Hematopoietic multipotent progenitor cell treated with erythropoietin and hydrocortisone succinate and interleukin-3 and kit ligand, for 17 days (in vitro differentiated cells): ENCODE measurements around the gene SNCAIP.

Source experiments
- DNase-seq: peaks from one replicate; pipeline ENCODE4 v3.0.0-alpha.2; 2015; ENCODE audit warnings: low spot score

Gene SNCAIP

DNA sequence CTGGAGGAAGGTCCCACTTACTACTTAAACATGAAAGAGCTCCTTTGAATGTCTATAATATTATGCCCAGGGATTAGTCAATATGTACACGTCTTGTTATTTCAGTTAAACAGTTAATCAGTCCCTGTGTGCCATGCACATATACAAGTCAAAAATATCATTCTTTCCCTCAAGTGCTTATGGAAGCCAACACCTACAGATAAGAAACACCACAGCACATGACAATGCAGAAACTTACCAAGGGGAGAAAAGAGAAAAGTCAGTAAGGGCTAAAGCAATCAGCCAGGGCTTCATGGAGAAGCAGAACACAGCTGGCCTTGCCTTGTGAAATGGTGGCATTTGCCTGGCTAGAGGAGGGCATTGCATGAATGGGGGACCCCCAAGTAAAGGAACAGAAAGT is 88.3 kb downstream of the SNCAIP start:
- no peak for DNase-seq

DNA sequence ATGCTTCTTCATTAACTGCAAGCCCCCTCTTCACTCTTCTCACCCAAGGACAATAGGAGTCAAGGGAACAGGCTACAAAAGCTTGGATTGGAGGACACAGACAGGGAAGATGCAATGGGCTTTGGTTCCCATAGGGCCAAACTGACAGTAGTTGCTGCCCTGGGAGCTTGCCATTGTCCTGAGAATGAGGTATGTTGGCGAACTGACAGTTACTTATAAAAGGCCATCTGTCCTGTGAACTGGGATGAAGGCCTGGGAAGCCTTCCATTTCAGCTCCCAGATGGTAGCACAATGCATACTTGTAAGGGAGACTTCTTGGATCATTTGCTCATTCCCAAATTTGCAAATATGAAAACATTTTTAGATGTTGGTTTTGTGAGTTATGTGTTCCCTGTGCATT is 88.9 kb downstream of the SNCAIP start:
- no peak for DNase-seq

DNA sequence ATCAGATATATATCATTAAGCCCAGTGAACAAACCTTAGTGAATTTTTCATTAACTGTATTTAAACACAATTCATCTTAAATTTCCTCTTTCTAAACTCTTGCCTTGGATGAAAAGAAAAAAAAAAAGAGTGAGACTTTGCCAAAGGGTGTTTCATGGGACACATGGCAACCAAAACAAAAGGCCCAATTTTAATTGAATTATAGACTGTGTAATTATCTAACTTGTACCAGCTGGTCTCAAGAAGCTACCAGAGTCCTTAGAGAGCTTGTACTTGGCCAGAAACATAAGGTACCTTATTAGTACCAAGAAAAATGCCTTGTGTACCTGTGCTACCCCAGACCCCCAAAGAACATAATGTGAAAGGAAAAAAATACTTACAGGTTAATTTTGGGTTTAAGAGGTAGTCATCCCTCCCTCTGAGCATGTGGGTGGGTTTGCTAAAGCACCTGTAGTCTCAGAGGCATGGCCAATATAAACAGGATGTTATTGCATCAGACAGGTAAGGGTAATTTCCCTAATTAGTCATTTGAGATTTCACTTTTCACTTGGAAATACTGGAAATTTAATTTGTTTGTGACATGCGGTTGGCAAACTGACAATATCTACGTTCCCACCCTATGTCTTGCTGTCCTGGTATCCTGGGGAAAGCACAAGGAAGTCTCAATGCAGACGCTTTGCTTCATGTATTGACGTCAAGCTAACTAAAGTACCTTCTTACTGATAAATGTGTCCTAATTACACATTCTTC is 90.1 kb downstream of the SNCAIP start:
- DNase-seq, result no peak

DNA sequence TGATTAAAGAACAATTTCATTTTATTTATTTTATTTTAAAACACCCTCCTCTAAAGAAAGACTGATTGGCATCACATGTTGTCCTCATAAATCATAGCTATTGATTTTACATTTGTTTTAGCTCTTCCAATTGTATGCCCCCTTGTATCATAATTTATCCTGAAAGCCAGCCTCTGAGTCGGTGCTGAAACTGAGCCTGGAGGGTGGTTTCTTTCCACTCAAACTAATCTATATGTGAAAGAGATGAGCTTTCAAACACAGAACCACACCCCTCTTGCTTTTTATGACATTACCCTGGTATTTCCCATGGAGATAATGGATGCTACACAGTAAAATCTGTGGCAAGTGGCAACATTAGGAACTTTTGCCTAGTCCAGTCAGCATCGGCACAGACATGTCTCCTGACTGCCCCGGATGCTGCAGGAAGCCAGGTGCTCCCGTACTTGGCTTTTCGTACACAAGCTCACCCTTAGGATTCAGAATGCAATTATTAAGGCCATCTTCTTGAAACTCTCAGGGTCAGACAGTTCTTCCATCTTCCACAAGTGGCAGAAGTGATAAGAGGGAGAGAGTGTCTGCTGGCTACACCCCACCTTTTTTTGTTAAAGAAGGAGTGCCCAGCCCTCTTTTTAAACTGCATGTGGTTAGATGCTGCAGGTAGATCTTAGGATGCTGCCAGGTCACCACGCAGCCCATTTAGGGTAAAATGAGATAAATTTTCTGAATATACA is 91.1 kb downstream of the SNCAIP start:
- no peak for DNase-seq

DNA sequence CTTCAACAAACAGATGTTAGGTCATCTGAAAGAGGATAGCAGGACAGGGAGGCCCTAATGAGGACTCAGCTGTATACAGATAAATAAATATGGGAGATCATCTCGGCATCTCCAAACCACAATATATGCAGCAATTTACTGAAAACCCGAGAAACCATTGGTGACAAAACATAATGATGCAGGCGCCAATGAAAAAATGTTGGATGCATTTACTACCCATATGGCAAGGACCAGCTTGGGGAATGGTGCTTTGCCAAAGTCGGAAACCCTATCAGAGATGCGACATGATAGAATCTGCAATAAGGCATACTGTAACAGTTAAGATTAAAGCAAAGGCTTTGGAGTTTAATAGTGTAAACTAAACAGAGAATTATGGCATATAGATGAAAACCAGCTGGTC is 92.0 kb downstream of the SNCAIP start:
- DNase-seq, result no peak

DNA sequence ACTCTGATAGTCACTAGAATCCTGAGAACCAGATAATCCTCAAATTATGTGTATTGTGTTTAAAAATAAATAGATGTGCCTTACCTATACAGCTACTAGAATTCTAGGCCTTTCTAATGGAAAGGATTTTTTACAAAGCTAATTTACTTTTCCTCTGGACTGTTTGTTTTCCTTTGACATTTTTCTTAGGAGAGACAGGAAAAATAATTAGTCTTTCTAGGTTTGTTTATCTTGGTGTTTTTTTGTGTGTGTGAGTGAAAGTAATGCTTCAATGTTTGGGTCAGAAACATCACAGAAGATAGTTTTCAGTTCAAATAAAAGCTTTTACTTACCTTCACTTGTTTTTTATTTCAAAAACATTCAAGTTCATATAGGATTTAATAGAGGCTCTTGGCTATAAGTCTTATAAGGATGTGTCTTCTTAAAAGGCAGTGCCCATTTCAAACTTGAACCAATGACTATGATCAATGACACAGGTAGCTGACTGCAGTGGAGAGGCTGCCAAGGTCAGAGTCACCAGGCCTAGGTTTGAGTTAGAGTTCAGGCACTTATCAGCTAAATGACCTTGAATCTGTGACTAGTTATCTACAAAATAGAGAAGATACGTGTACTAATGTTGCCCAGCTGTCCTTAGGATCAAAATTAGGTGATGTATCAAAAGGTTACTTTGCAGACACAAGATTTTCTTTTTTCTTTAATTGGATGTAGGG is 92.8 kb downstream of the SNCAIP start:
- DNase-seq, result no peak

DNA sequence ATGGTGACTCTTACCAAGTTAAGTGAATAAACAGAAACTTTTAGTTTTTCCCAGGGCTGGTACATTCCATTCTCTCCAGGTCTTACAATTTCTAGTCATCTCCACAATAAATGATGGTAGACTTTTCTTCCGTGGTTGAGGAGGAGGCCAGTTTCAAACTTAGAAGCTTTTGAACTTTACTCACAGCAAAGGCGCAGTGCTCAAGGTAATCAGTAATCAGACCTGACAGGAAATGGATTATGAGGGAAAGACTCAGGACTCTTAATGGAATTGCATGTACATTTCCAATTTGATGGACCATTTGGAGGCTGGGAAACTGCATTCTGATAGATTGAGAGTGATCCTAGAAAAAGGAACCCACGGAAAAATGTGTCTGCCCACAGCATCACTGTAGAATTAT is 93.7 kb downstream of the SNCAIP start:
- no peak for DNase-seq

DNA sequence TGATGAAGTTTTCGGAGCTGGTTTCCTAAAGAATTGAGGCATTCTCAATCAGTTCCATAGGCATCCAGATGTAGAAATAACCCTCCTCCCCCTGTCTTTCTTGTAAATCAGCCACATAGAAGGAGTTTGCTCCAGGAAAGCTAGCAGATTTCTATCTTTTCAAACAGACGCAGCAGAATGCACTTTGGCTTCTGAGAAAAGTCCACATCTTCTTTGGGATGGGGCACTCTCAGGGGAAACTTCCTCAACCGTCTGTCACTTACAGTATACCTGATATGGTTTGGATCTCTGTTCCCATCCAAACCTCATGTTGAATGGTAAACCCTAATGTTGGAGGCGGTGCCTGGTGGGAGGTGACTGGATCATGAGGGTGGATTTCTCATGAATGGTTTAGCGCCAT is 94.1 kb downstream of the SNCAIP start:
- DNase-seq, result no peak

DNA sequence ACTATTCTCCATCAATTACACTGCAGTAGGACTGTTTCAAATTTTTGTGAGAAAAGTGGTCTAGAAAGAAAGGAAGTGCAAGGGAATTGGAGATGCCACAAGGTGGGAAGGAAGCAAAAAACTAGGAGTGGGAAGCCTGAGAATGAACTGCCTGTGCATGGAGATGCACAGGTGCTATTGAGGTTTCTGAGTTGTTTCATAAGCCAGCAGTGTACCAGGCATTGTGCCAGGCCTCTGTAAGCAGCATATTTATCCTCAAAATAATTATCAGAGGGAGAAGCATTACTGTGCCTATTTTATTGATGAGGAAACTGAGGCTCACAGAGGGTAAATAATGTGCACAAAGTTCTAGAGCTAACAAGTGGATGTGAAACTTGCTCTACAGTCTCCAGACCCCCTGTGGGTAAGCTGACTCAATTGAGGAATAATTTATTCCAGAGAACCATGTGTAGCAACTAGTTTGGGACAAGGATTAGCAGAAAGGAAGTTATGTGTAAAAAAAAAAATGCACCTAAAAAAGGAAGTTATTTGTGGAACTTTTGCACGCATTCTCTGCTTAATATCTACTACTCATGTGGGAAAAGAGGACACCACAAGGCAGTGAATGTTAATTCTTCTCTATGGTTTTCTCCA is 96.7 kb downstream of the SNCAIP start:
- DNase-seq, result no peak

DNA sequence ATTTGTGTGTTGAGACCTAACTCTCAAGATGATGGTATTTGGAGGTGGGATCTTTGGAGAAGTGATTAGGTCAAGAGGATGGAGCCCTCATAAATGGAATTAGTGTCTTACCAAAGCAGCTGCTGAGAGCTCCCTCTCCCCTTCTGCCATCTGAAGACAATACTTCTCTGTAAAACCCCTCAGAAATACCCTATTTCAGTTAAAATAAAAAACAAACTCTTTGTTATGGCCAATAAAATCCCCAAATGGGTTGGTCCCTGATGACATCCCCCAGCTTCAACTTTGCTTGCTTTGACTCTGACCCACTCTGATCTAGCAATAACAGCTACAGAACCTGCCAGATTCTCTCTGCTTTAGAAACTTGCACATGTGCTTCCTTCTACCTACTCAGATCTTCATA is 100.9 kb downstream of the SNCAIP start:
- no peak for DNase-seq

DNA sequence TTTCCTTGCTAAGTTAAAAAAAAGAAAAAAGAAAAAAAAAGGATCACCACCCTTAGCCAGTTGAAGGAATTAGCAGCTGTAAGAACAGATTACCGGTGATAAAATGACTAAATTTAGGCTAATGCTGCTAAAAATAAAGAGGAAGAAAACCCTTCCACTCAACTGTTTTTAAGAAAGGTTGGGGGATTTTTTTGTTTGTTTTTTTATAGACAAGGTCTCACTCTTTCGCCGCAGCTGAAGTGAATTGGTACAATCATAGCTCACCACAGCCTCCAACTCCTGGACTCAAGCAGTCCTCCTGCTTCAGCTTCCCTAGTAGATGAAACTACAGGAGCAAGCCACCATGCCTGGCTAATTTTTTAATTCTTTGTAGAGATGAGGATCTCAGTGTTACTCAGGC is 101.7 kb downstream of the SNCAIP start:
- no peak for DNase-seq

DNA sequence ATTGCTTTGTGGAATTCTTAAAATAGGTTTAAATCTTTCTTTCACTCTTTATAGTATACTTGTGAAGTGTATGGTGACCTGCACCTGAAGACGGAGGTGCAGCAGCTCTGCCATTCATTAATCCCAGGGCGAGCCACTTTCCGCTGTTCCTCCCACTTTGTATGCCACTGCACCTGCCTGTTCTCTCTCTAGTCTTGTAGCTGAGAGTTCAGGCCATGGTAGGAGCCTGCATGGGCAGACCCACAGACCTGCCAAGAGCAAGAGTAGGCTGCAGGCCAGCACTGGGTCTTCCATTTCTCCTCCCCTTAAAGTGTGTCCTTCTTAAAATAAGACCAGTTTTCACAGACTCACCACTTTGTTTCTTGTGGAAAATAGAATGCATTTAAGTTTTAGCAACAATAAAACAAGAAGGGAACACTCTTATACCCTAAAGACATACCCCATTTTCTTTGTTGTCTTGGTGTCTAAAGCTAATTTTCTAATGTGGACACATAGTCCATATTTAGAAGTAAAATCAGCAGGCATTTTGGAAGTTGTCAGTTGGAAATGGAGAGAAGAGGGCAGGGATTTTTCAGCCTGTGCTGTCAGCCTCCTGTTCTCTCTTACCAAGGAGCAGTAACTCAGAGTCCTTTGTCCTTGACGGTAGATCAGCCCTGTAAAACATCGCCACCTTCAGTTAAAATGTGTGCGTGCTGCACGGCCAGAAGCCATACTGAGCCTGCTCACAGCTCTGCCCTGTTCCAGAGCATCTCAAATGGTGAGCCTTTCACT is 103.2 kb downstream of the SNCAIP start:
- no peak for DNase-seq

DNA sequence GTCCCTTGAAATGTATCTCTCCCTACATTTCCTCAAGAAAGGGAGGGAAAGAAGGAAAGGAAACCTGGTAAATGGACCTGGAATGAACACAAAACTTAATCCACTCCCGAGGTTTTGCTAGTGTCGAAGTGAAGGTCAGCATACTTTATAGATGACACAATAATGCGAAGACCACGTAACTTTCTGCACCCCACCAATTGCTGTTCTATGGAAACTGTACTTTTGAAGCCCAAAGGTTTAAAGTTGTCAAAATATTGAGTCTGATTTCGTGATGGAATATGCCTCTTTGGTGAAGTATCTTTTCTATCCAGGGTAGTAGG is 103.7 kb downstream of the SNCAIP start:
- DNase-seq, result no peak

DNA sequence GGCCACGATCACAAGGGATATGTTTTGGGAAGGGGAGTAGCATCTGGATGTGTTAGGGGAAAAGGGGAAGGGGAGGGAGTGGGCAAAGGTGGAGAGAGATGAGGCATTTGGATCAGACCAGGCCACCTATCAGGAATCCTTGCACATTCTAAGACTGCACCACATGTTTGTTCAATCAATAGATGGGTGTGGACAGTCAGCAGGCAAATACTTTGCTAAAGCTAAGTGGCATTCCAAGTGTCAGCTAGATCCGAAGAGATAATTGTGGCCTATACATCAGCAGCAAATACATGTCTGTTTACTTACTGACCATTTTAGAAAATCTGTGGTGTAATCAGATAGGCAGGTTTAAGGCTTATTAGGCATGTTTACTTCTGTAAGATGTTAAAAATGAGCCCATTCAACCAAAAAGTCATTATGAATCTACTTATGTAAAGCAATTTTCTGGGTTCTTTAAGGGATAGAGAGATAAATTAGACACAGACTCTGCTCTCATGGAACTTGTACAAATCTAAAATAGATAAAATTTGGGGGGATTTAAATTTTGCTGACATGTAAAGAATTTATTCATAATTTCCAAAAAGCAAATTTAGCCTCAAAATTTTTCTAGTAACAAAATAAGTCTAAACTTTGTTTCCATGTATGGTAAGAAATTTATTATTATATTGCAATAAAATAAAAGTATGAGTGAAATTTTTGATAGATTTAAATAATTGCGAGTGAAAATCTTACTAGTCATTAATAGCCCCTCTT is 107.3 kb downstream of the SNCAIP start:
- DNase-seq, result no peak

DNA sequence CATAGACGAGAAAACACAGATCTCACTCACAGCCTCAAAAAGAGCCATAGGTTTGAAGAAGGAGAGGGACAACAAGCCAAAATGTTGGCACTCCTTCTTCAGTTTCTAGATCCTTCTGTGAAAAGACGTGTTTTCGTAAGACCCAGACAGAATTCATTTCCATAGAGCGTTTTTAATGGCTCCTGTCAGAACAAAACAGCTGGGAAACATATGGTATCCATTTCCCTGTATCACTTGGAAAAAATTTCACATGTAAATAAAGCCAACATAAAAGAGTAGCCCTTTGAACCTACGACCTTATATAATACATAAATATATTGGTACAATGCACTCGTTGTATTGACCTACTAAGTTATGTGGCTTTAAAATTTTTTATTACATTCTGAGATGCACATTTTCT is 108.1 kb downstream of the SNCAIP start:
- DNase-seq, result no peak

DNA sequence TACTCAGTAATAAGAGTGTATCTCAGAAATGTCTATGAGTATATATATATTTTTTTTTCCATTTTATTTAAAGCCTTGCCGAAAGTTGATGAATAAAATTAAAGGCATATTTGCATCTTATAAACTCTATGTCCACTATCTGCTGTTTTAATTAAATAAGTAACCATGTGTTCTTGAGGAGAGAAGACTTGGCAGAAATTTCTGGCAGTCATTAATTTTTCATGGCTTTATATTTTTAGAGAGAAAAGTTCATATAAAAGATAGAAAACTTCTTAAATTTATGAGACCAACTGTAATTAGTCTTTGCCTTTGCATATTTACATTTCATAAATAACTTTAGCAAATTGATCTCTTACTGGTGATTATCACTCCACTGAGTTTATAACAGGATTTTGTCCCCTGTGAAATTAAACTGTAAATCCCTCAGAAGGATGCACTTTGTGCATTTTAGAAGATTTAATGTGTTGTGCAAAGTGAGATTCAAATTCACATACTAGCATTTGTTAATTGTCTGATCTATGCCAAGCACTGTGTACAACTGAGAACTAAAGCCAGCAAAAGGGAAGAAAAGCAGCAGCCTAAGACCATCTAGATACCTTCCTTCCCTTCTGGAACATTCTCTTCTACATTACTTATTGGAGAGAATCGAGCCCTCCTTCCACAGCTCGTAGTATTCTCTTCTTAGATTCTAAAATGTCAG is 108.7 kb downstream of the SNCAIP start:
- no peak for DNase-seq

DNA sequence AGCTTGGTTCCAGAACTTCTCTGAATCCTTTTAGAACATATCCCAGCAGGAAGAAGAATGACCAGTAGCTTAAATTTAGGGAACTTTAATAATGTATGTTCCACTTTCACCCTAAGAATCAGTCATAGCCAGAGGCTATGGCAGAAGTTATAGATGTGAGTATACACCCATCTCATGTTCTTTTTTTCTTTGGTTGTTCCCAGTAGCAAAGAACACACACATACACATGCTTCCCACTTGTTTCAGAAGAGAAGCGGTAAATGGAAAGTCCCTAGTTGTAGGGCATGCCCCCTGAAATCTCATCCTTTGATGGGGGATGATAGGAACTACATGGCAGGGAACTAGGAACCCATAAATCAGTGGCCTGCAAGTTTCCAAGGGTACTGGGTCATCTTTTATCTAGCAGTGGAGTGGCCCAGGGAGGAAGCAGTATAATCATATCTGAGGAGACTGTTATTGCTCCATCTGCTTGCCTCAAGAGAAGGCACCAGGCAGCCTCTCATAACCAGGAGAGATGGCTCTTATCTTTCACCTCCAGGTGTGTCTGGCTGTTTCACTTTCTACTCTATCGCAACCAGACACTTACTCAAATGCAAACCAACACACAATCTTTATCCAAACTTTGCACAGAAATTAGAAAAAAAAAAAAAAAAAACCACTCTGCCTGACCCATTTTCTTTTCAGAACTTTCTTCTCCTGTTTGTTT is 109.5 kb downstream of the SNCAIP start:
- DNase-seq, result no peak

DNA sequence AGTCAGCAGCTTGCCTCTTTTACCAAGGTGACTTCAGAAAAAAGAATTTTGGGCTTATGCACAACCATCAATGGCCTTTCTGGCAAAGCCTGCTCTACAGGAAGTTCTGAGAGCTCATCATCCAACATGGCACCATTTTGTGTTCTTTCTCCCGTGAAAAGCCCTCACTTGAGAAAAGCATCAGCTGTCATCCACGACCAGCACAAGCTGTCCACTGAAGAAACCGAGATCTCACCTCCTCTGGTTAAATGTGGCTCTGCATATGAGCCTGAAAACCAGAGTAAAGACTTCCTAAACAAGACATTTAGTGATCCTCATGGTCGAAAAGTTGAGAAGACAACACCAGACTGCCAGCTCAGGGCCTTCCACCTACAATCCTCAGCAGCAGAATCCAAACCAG is 111.2 kb downstream of the SNCAIP start:
- no peak for DNase-seq

DNA sequence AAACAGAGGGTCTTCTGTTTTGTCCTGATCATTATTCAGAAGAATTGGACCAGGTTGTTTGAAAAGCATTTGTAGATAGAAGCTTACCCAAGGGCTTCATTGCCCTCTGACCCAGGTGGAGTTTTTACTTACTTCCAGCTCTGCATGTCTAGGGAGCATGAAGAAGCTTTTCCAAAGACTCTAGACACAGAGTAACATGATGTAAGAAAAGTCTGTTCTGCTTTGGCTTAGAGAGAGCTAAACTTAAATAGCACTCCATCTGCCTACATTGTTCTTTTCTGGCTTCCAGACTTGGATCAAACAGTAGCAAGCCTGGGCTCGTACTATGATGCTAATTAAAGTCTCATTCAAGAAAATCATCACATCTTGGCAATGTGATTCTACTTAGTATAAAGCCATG is 112.1 kb downstream of the SNCAIP start:
- no peak for DNase-seq

DNA sequence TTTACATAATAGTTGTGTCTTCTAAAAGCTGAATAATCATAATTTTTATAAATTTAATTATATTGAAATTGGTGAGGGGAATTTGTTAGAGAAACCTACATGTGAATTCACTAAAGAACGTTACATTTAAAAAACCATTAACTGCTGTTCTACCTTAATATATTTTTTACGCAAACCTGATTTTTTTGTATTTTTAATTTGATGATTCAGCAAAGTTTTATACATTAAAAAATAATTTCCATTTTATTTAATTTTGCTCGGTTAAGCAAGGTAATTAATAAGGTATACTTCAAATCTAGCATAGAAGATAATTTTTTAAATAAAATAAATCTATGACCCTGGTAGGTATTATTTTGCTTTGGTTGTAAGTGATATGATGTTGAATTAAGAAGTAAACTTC is 114.3 kb downstream of the SNCAIP start:
- no peak for DNase-seq
